HG03064 (cell line): ENCODE results near the gene DCAF8L1.
"Not testable (repeated sequence)": the region's sequence is repeated elsewhere in the genome, so short reads cannot be mapped to it uniquely, and the experiment has no call there.

Experiments
- ATAC-seq: cut with Tn5 transposase; IDR thresholded peaks from one replicate; pipeline ENCODE4 v1.9.1; 2021; ENCODE audit warnings: low read depth; ENCODE audit not compliant: unreplicated experiment

DCAF8L1 gene

GRCh38 chrX:27981349-27981748, at the start of gene DCAF8L1:
Gene DCAF8L1, minus strand, starts transcription at chrX:27981449. Its CDS starts 115 bp downstream, at chrX:27981334.
- no peak for ATAC-seq

GRCh38 chrX:28022371-28022770, 41.1 kb upstream of the DCAF8L1 start:
- no peak for ATAC-seq

DNA sequence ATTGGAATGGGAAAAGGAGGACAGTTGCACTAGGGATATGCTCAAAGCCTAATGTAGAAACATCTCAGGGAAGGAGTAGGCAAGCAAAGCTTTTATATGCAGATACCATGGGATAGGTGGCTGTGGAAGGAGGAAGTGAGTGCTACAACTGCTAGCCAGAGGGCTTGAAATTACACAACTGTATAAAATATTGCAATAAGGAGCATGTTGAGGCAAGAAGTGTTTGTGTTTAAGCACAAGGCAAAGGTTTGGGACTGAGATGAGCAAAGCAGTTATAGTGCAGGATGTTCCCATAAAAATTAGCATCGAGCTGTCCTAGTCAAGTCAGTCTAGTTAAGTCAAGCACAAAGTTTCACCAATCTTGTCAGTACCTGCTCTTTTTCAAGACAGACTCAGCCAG, 35.6 kb upstream of the DCAF8L1 start:
- no peak for ATAC-seq

DNA sequence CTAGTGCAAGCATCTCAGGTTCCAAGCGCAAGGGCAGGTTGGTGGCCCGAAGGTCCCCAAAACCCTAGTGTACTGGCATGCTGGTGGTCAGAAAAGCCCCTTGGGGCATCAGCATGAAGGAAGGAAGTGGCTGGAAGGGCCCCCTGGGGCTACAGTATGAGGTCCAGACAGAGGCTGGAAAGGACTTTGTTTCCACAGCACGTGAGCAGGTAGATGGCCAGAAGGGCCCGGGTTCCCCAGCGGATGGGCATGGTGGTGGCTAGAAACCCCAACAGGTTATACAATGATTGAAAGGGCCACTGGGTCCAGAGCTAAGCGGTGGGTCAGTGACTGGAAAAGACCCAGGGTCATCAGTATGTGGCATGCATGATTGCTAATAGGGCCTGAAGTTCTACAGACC, 34.7 kb upstream of the DCAF8L1 start:
- ATAC-seq = no peak

DNA sequence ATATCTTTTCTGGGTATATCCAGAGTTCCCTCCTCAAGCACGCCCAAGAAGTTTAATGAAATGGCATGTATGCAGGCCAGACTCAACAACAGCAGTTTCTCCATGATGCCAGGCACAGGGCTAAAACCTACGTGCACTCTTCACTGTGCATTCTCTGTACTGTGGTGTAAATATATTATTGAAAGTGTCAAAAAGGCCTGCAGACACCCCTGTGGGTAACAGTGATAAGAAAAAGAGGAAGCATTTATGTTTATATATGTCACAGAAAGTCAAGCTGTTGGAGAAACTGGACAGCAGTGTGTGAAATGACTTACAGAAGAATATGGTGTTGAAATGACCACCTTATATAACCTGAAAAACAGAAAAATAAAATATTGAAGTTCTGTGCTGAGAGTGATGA, 29.6 kb upstream of the DCAF8L1 start:
- no peak for ATAC-seq

DNA sequence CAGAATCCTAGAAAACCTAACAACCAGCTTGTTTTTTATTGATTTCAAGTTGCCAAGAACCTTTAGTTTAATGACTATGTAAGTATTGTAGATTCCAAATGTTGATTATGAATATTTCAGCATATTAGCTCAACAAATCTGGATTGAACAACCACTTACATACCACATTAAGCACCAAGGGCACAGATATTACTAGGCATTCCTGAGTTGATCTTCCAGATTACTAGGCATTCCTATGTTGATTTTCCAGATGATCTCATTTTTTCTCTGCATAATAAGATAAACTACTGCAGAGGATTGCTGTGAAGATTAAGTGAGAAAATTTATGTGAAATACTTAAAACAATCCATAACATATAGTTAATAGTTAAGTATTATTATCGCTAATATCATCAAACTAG, 17.4 kb upstream of the DCAF8L1 start:
- ATAC-seq = no peak

DNA sequence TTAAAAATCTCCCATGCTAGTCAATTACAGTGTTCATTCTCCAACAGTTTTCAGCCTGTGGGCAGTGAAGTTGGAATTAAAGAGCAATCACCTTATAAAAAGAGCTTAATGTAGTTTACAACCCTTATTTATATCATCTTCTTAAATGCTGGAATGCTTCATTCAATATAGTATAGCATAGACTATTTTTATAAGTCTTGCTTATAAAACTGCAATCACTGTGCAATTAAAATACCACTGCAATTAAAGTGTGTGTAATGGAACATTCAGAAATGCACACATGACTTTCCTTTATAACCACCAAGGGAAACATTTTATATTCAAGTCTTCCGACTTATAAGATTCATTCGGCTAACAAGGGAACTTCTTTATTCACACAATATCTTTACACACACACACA, 16.4 kb upstream of the DCAF8L1 start:
- no peak for ATAC-seq

- ATAC-seq = no peak
These were observed 14.9 kb upstream of the DCAF8L1 start for GRCh38 chrX:27996132-27996531.

- no peak for ATAC-seq
These were observed 14.4 kb upstream of the DCAF8L1 start for GRCh38 chrX:27995611-27996010.

- no peak for ATAC-seq
These were observed 6.8 kb upstream of the DCAF8L1 start for GRCh38 chrX:27987862-27988646.

- not testable (repeated sequence) for ATAC-seq
These were observed 4.3 kb downstream of the DCAF8L1 start for GRCh38 chrX:27976934-27977333.

GRCh38 chrX:27976284-27976683, 5.0 kb downstream of the DCAF8L1 start:
- ATAC-seq = no peak

- no peak for ATAC-seq
These were observed 12.4 kb downstream of the DCAF8L1 start for GRCh38 chrX:27968878-27969277.

GRCh38 chrX:27968352-27968751, 12.9 kb downstream of the DCAF8L1 start:
- no peak for ATAC-seq

DNA sequence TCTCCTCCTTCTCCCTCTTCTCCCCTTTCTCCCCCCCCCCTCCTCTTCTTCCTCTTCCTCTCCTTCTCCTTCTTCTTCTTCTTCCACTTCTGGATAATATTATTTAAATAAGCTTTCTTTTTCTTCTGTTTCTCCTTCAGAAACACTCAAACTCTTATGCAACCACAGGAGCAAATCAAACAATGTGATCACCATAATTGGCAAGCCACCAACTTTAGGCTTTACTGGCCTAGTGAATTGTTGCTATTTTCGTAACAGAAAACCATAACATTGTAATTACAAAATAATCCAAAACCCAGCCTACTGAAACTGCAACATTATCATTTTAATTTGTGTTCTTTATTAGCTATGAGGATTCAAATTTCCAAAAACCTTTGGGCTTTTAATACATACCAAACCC, 14.3 kb downstream of the DCAF8L1 start:
- ATAC-seq = no peak

- no peak for ATAC-seq
These were observed 14.8 kb downstream of the DCAF8L1 start for GRCh38 chrX:27966492-27966891.

- not testable (repeated sequence) for ATAC-seq
These were observed 15.9 kb downstream of the DCAF8L1 start for GRCh38 chrX:27965348-27965747.

- ATAC-seq = no peak
These were observed 16.8 kb downstream of the DCAF8L1 start for GRCh38 chrX:27964432-27964831.

DNA sequence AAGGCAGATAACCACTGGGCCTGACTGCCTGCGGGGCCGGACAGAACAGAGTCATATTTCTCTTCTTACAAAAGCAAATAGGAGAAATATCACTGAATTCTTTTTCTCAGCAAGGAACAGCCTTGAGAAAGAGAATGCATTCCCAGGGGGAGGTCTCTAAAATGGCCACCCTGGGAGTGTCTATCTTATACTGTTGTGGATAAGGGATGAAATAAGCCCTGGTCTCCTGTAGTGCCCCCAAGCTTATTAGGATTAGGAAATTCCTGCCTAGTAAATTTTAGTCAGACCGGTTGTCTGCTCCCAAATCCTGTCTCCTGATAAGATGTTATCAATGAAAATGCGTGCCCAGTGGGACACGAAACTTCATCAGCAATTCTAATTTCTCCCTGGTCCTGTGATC, 20.8 kb downstream of the DCAF8L1 start:
- ATAC-seq = not testable (repeated sequence)

DNA sequence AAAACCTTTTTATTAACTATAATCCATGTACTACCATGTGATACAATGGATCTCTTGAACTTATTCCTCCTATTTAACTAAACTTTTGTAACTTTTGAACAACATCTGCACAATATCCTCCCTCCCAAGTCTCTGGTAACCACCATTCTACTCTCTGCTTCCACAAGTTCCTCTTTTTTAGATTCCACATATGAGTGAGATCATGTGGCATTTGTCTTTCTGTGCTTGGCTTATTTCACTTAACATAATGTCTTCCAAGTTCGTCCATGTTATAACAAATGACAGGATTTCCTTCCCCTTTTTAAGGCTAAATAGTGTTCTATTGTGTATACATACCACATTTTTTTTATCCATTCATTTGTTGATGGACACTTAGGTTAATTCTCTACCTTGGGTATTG, 28.1 kb downstream of the DCAF8L1 start:
- no peak for ATAC-seq

DNA sequence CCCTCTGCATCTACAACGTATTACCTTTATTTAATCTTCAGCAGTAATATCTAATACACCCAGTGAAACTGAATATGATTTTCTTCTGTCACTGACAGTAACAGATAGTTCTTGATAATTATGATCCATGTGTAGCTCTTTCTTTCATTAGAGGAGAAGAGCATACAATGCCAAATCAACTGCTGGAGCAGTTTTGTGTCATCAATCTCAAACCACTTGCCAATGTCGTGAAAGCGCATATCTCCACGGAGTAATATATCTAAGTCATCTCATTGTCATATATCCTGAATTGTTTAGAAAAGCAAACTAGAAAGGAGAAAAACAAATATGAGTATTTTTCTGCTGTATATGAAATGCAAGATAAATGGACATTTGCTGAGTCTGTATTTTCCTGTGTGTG, 47.9 kb downstream of the DCAF8L1 start:
- ATAC-seq = no peak
